KBM-7 (cell line): ENCODE measurements around the gene ICE2.

Experiments used
- DNase-seq: peaks from one replicate; pipeline ENCODE4 v3.0.0-alpha.2; 2015
- in situ Hi-C: fragments of 300-500 bp; cut with MboI; formaldehyde crosslinking; loops from 2 replicates; pipeline ENCODE4 v1.14.3; 2020; ENCODE audit warnings: low sequenced_read_pairs, low pct_unique_long_range_greater_than_20kb, mixed read lengths

ICE2 gene

GRCh38 chr15:60379525-60380274 lies 99.2 kb downstream of the ICE2 start:
- no peak for DNase-seq
- in situ Hi-C loops: no loop called here

- no peak for DNase-seq
- in situ Hi-C loops: no loop called here
Measured at GRCh38 chr15:60379185-60379524, 99.8 kb downstream of the ICE2 start.

DNA sequence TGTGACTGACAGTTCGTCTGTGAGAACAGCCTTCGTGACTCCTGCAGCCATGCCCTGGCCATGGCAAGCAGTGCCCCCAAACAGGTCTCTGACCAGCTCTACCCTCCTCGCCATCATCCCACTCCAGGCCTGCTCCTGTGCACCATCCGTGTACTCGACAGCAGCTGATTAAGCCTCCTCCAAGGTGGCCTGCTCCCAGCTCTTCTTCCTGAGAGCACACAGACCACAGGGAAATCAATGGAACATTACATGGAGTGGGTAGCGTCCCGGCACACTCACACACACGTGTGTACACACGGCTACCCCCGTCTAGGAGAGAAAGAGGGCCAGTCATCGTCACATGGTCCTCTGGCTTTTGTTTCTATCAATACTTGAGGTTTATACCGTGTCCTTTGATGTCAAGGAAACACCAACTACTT lies 102.3 kb downstream of the ICE2 start:
- in situ Hi-C loops: no loop called here
- no peak for DNase-seq

DNA sequence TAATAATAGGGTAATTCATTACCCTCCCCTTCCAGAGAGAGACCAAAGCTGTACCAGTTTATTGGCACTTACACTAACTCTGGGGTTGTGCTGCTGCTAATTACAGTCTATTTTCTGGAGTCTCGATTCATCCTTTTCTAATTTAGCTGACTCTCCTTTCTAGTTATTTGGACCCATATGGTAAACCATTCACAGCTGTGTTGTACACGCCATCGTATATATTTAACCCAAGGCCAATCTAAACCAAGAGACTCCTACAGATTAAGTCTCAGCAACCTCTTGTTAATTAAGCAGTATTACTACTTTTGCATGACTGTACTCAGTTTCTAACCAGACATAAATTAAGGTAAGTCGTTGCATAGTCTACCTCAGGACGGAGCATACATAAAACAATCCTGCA lies 103.6 kb downstream of the ICE2 start:
- in situ Hi-C loops: no loop called here
- DNase-seq: no peak

DNA sequence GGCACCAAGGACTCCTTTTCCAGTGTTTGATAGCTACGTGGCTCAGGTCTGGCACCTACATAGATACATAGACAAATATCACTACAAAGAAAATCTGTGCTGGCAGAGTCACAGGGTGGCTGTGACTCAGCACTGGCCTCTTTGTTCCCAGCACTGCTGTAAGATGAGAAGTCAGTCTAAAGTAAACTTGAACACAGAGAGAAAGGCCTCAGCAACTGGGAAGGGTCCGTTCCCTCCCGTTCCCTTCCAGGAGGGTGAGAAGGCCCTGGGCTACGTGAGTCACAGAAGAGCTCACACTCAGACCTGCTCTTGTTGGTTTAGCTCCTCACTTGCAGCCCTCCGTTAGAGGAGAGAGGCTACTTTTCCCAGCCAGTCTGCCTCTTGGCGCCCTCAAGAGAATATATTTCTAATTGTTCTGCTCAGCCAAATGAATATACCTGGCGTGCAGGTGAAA lies 104.3 kb downstream of the ICE2 start:
- DNase-seq: no peak
- in situ Hi-C loops: no loop called here

GRCh38 chr15:60374209-60374608 lies 104.7 kb downstream of the ICE2 start:
- in situ Hi-C loops: no loop called here
- no peak for DNase-seq

DNA sequence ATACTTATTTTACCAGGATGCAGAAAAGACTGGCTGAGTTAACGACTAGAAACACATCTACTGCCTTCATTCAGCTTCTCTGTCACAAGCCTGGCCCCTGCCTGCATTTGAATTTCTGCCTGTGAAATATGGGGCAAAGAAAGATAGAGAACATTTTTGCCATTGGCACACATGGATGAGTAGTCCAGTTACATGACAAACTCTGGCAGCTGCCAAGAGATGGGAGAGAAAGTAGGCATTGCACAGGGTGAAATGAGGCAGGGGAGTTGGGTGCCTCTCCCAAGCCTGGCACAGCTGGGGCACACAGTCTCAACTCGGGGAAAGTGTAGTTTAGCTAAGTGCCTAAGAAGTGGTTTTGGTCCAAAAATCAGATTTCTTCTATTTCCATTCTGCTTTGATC lies 105.2 kb downstream of the ICE2 start:
- no peak for DNase-seq
- in situ Hi-C loops: no loop called here

- no peak for DNase-seq
- in situ Hi-C loops: no loop called here
Measured at GRCh38 chr15:60373327-60373726, 105.6 kb downstream of the ICE2 start.

GRCh38 chr15:60372756-60373155 lies 106.2 kb downstream of the ICE2 start:
- in situ Hi-C loops: no loop called here
- no peak for DNase-seq

GRCh38 chr15:60372227-60372626 lies 106.7 kb downstream of the ICE2 start:
- DNase-seq: no peak
- in situ Hi-C loops: no loop called here

DNA sequence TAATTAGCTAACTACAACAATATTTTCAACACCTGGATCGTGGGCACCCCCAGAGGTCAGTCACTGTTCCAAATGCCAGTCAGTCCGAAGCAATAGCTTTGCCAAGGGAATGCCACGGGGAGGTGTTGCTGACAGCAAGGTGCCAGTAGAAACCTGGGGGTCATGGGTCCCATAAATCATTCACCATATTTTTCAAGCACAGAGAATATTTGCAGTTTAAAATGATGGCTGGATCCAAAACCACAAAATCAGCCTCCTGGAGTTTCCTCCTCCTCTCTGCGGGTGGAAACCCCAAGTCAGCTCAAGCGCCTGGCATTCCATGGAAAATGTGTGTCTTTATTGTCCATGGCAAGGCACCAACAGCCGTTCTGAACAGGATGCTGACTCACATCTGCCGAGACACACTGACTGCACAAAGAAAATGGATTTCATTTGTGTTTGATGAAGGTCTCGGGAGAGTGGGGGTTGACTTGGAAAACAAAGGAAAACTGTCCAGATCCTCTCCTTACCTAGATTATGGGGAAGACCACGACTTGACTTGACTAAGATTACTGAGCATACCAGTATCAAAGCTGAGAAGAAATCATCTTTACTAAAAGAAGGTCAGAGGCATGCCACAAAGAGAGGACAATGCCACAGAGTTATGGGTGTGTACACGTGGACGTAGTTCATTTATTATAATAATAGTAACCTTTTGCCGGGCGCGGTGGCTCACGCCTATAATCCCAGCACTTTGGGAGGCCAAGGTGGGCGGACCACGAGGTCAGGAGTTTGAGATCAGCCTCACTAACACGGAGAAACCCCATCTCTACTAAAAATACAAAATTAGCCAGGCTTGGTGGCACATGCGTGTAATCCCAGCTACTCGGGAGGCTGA lies 107.5 kb downstream of the ICE2 start:
- in situ Hi-C loops: no loop called here
- DNase-seq: no peak

DNA sequence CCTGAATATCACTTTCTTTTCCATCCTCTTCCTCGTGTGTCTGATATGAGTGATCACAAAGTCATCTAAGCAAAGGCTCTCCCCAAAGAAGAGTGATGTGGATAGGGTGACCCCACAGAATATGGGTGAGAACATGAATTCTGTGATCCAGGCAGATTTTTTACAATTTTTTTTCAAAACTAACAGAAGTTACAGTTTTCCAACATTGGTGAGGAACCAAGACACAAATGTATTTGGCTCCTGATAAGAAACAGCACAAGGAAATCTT lies 108.1 kb downstream of the ICE2 start:
- in situ Hi-C loops: no loop called here
- no peak for DNase-seq

DNA sequence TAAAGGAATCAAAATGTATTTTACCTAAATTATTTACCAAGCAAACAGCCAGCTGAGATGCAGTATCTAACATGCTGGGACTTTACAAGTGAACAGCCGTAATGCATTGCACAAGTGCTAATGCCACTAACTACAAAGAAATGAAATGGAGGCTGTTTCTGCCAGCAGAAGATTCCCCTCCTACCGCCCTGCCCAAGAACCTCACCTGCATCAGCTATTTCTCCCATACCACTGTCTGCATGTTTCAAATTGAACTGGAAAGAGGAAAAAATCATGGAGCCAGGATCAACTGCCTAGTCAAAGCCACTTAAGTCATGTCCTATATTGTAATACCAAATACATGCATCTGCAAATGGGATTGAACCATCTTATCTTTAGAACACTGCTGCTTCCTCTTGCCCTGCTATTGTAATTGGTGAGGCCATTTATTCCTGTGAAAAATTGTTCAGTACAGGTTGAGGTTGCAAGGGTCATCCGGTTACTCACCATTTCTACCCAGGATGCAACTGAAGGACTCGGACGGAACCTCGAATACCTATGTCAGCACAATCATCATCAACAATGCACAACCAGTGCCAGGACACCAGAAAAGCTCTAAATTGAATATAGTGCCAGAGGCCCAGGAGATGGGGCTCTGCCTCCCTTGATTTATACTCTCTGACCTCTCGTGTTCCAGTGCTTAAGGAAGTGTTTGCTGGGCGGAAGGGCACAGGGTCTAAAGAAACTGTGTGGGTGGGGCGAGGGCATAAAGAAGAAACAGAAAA lies 108.7 kb downstream of the ICE2 start:
- in situ Hi-C loops: no loop called here
- no peak for DNase-seq

DNA sequence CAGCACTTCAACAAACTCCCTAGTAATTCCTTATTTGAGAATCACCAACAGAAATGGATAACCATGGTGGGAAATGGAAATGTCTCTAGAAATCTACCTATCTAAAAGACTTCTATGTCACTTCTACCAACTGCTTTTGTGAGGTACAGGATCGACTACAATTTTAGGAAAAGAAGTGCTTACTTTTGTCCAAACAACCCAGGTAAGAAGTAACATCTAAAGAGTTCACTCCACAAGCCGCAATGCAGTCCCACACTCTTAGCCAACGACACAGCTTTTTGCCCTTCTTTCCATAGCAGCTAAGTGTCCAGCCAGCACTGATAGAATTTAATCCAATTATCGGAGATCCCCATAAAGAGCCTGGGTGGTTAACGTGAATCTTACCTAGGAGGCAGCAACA lies 109.2 kb downstream of the ICE2 start:
- DNase-seq: no peak
- in situ Hi-C loops: no loop called here
